HuH-7 (cell line): ENCODE results near the gene RASSF7.

ENCODE experiments used
- DNase-seq: peaks from one replicate; pipeline ENCODE4 v3.0.0; 2011; ENCODE audit warnings: low spot score

RASSF7 gene

DNA sequence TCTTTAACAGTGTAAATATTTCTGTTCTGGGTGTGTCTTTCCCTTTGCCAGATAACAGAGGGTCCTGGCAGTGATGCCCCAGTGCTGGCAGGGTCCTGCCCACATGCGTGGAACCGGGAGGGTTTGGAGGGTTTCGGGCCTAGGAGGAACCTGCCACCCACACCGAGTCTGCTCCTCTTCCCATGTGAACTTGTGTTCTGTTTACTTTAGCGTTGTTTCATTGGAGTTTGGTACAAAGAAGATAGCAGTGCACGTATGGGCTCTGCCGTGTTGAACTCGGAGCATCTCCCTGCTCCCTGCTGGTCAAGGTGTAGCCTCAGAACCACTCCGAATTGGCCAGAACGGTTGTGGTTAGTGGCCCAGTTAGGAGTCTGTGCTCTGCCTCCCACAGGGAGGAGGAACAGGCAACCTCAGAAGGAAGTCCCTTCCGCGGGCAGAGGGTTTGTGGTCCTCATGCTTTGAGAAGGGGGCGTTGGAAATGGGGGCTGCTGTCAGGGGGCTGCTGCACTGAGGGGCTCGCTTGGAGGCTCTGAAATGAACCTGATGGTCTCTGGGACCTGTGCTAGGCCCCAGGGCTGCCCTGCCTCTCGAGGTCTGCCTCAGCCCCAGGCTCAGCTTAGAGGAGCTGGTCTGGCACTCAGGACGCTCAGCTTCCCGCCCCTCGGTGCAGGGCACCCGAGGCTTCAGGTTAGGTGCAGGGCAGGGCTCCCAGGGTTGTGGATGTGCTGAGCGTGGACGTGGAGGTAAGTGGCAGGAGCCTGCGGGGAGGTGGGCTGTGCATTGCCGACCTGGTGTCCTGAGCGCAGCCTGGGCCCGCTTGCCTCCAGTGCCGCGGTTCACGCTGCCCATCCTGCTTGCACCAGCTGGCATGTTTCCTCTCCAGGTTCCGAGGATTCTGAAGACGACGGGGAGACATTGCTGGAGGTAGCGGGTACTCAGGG is 25.9 kb downstream of the RASSF7 start:
- no peak for DNase-seq

- DNase-seq, result no peak
Measured at GRCh38 chr11:587546-587945, 26.8 kb downstream of the RASSF7 start.

- DNase-seq, result peak; percentile 94
Measured at GRCh38 chr11:587978-588380, 27.2 kb downstream of the RASSF7 start.

DNA sequence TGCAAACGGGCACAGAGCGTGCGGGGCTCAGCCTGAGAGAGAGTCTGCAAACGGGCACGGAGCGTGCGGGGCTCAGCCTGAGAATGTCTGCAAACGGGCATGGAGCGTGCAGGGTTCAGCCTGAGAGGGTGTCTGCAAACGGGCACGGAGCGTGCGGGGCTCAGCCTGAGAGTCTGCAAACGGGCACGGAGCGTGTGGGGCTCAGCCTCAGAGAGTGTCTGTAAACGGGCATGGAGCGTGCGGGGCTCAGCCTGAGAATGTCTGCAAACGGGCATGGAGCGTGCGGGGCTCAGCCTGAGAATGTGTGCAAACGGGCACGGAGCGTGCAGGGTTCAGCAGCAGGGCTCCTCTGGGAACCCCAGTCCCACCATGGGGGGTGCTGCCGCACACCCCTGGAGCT is 29.0 kb downstream of the RASSF7 start:
- no peak for DNase-seq

DNA sequence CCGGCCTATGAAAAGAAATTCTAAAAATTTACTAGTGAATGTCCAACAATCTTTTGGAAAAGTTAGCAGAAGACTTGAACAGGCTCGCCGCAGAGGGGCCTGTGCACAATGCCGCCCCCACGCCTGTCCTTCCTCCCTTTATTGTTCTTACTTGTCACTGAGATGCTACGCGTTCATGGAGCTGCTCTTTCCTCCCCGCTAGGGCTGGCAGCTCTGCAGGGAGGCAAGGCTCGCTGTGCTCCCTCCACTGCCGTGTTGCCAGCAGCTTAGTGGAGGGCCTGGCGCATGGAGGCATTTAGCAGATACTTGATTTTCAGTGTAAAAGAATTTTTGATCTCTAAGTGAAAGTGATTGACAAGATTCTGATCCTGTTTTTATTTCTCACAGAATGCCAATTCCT is 30.2 kb downstream of the RASSF7 start:
- no peak for DNase-seq

DNA sequence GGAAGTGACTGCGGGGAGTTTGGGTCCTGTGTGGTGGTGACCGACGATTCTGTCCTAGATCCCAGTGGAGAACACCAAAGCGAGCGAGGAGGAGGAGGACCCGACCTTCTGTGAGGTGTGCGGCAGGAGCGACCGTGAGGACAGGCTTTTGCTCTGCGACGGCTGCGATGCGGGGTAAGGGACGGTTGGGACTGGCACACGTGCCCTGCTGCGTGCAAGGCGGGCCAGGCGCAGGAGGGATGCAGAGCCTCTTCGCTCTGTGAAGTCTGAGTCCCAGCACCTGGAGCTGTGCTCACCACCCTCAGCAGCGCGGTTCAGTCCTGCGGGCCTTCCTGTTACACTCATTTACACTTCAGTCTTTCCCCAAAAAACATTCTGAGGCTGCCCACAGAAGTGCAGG is 31.7 kb downstream of the RASSF7 start:
- DNase-seq, result no peak

DNA sequence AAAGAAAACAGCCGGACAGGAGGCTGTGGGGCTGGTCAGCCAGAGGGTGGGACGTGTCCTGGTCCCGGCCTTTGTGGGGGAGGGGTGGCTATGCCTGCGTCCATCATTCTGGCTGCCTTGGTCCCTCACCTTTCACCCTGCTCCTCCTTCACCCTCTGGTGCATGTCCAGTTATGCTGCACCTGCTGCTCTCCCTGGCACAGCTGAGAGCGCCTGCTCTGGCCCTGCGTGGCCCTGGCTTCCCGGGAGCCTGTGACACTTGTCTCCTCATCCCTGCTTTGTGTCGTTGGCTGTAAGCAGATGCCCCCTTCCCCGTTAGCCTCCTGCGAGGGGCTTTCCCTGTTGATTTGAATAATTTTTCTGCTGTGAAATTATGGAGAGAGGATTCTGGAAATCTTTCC is 32.1 kb downstream of the RASSF7 start:
- no peak for DNase-seq

DNA sequence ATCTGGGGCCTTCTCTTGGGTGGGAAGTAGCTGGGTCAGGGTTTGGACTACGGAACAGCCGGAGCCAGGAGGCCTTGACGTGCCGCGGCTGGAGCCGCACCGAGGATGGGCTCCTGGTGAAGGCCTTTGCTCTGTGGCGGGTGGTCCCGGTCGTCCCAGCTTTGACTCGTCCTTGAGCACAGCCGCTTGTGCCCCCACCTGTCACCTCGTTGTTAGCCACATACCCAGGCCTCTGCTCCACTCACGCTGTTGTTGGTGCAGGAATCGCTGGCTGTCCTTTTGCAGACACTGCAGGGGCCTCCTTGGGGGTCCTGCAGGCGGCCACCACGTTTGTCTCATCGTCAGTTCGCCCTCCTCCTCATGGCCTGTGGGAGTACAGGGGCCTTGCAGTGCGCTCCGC is 32.6 kb downstream of the RASSF7 start:
- DNase-seq, result no peak

GRCh38 chr11:595400-595799 is 34.6 kb downstream of the RASSF7 start:
- DNase-seq, result no peak

GRCh38 chr11:596374-596773 is 35.6 kb downstream of the RASSF7 start:
- DNase-seq, result no peak

DNA sequence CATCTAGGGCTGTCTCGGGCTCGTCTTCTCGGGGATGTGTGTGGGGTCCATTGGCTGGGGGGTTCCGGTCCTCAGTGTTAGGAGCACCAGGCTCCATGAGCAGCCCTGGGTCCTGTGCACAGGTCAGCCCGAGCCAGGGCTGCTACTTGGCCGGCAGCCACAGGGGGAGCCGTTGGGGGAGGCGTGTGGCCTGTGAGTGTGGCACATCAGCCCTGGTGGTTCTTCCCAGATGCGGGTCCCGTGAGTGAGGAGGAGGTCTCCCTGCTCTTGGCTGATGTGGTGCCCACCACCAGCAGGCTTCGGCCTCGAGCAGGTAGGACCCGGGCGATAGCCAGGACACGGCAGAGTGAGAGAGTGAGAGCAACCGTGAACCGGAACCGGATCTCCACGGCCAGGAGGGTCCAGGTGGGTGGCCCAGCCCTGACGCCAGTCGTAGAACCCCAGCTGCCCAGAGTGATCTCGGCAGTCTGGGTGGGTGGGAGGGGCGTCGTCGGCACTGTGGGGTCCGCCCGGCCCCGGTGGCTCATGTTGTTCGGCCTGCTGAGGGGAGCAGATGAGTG is 36.5 kb downstream of the RASSF7 start:
- DNase-seq, result peak; percentile 73

- no peak for DNase-seq
Measured at GRCh38 chr11:598005-598680, 37.4 kb downstream of the RASSF7 start.

- no peak for DNase-seq
Measured at GRCh38 chr11:601573-602245, 40.9 kb downstream of the RASSF7 start.

DNA sequence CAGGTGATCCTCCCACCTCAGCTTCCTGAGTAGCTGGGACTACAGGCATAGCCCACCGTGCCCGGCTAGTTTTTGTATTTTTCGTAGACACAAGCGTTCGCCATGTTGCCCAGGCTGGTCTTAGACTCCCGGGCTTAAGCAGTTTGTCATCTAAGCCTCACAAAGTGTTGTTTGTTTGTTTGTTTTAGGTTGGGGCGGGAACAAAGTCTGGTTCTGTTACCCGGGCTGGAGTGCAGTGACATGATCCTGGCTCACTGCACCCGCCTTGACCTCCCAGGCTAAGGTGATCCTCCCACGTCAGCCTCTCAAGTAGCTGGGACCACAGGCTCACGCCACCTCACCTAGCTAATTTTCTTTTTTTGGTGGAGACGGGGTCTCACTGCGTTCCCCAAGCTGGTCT is 42.4 kb downstream of the RASSF7 start:
- no peak for DNase-seq

DNA sequence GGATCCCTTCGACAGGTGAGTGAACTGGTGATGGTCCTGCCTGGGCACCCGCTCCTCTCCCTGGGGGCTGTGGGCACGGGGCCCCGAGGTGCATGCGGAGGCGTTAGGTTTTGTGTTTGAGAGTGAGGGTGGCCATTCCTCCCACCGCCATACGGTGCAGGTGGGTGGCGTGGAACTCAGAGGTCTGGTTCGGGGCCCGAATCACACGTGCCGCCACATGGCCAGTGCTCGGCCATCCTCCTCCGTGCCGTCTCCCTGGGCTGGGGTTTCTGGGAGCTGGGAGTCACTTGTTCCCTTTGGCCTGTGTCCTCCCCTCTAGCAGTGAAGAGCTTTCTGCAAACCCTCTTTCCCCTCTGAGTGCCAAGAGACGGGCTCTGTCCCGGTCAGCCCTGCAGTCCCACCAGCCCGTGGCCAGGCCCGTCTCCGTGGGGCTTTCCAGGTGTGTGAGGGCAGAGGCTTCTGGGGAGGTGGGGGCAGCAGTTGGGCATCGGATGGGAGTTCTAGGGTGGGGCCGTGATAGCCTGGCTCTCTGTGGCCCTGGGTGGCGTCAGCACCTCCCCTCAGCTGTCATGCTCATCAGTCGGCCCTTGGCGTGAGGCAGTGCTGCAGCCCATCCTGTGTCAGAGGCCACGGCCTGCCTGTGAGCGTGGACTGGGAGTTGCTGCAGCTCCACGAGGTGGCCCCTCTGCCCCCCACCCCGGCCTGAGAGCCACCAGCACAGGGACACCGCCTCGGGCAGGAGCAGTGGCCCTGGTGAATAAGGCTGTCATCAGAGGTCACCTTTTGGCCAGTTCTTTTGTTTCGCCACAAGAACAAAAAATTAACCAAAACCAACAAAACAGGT is 44.7 kb downstream of the RASSF7 start:
- no peak for DNase-seq

GRCh38 chr11:606245-606644 is 45.5 kb downstream of the RASSF7 start:
- no peak for DNase-seq

DNA sequence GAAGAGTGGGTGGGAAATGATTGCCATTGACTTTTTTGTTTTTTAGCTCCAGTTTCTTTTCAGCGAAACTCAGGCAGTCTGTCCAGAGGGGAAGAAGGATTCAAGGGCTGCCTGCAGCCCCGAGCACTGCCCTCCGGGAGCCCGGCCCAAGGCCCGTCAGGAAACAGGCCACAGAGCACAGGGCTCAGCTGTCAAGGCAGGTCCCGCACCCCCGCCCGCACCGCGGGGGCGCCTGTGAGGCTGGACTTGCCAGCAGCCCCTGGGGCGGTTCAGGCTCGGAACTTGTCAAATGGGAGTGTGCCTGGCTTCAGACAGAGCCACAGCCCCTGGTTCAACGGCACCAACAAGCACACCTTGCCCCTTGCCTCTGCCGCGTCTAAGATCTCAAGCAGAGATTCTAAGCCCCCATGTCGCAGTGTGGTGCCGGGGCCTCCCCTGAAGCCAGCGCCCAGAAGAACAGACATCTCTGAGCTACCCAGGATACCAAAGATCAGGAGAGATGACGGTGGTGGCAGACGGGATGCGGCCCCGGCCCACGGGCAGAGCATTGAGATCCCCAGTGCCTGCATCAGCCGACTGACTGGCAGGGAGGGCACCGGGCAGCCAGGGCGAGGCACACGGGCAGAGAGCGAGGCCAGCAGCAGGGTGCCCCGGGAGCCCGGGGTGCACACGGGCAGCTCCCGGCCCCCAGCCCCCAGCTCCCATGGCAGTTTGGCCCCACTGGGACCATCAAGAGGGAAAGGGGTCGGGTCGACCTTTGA is 46.4 kb downstream of the RASSF7 start:
- no peak for DNase-seq

DNA sequence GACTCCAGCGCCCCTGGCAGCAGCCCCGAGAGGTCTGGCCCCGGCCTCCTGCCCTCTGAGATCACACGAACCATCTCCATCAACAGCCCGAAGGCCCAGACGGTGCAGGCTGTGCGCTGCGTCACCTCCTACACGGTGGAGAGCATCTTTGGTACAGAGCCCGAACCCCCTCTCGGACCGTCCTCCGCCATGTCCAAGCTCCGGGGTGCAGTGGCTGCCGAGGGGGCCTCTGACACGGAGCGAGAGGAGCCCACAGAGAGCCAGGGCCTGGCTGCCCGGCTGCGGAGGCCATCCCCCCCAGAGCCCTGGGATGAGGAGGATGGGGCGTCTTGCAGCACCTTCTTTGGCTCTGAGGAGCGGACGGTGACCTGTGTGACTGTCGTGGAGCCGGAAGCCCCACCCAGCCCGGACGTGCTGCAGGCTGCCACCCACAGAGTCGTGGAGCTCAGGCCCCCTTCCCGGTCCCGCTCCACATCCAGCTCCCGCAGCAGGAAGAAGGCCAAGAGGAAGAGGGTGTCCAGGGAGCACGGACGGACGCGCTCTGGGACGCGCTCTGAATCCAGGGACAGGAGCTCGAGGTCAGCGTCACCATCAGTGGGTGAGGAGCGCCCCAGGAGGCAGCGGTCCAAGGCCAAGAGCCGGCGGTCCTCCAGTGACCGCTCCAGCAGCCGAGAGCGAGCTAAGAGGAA is 47.3 kb downstream of the RASSF7 start:
- no peak for DNase-seq

GRCh38 chr11:608791-609251 is 48.1 kb downstream of the RASSF7 start:
- no peak for DNase-seq

- DNase-seq, result no peak
Measured at GRCh38 chr11:609341-609811, 48.6 kb downstream of the RASSF7 start.
